Activated CD8-positive, alpha-beta memory T cell treated with anti-CD3 and anti-CD28 coated beads for 48 hours (primary cell): ENCODE results near the gene ADGRL3.
"Not testable (repeated sequence)": the region's sequence is repeated elsewhere in the genome, so short reads cannot be mapped to it uniquely, and the experiment has no call there.

Experiments used
- DNase-seq, 3 experiments: peaks; one replicate each; pipeline ENCODE4 v3.0.0-alpha.2; 2020; ENCODE audit warnings: low read depth in 2 of 3, low spot score in 2 of 3

Gene ADGRL3

DNA sequence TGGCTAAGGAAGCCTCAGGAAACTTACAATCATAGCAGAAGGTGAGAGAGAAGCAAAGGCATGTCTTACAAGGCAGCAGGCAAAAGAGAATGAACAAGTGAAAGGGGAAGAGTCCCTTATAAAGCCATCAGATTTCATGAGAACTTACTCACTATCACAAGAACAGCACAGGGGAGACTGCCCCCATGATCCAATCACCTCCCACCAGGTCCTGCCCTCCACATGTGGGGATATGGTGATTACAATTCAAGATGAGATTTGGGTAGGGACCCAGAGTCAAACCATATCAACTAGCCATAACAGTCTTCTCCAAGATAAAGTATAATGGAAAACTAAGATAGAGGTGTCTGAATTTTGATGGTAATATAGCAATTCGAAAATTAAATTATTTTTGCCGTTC is 534.3 kb downstream of the ADGRL3 start:
- DNase-seq = no peak

DNA sequence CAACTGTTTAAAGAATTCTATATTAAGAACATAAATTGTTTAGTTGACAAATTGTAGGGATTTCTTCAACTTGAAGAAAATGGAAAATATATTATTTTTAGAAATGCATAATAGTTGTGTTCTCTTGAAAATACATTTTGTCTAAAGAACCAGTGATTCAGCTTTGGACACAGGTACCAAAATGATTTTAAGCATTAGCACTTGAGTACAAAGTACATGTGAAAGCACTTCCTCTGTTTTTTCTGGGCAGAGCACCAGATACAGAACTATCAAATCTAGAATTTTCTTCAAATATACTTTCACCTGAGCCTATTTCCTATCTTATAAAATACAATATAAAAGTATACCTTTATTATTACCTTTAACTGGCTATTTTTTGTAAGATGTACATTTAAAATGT is 539.8 kb downstream of the ADGRL3 start:
- no peak for DNase-seq

DNA sequence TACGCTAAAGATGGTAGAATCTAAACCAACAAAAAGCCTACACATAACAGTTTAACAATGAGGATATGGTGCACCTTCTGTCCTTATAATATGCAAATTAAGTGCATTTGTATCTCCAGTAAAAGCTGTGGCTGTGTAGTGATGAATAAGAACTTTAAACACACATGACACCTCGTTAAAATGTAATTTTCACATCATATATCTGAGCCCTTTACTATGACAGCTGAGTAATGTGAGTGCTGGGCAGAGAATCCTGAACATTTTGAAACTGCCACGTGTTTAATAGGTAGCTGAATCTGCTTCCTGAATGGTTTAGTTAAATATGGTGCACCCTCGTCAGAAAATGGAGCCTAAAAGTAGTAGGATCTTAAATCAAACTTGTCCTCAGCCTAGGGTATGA is 540.8 kb downstream of the ADGRL3 start:
- DNase-seq = no peak

DNA sequence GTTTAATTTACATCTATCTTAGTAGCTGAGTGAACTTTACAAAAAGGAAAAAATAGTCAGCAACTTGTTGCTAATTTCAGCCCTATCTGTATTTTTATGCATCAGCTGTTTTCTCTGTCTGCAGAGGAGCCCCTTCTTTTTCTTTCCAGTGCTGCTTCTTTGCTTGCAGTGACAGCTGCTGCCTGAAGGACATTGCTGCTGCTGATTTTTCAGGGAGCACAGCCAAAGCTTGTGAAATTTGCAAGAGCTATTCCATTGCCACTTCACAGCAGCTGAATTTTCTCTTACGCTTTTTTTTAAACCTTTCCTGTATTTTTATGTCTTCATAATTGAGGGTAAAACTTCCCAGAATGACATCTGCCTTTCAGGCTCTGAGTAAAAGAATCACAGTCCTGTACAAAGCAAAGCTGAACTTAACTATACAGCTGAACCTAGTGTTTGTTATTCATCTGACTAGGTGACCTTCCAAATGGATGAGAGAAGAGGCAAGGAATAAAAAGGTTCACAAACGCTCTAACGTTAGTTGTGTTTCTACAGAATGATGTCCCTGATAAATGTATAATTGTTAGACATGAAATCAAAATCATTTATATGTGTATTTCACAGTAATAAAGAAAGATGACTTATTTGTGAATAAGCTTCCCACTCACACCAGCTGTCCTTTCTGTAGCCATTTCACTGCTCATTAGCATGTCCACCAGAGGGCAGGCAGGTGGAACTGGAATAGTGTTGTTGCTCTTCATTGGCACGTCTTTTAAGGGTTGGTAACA is 541.4 kb downstream of the ADGRL3 start:
- DNase-seq = no peak

DNA sequence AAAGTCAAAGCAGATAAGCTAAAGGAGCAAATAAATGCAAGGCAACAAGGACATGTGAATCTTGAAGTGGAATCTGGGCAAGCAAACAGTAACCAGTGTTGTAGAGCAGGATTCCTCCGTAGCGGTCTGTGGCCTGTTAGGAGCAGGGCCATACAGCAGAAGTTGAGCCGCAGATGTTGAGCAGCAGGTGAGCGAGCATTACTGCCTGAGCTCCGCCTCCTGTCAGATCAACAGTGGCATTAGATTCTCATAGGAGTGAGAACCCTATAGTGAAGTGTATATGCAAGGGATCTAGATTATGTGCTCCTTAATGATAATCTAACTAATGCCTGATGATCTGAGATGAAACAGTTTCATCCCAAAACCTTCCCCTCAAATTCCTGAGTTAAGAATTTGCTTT is 550.7 kb downstream of the ADGRL3 start:
- no peak for DNase-seq

DNA sequence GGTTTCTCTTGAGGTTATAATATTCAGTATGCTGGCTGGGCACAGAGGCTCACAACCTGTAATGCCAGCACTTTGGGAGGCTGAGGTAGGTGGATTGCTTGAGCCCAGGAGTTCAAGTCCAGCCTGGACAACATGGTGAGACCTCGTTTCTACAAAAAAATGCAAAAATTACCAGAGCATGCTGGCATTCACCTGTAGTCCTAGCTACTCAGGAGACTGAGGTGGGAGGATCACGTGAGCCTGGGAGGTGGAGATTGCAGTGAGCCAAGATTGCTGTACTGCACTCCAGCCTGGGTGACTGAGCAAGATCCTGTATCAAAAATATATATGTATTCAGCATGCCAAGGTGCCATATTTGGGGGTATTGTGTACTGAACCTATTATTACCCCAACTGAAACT is 552.5 kb downstream of the ADGRL3 start:
- DNase-seq = no peak

DNA sequence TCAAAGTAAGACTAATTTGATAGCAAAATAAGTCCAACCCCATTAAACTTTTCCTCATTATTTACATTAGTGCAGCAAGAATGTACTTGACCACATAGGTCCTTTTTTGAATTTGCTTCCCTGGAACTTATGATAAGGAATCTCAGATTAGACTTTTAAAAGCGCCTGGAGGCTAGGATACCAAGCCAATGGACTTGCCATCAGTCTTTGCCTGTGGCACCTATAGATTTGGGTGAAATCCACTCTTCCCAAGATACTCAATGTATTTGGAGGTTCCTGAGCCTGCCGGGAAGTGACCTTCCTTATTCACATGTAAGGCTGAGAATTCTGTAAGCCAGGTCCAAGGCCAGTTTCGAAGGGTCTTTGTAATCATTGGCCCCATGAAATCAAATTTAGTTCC is 553.6 kb downstream of the ADGRL3 start:
- no peak for DNase-seq

DNA sequence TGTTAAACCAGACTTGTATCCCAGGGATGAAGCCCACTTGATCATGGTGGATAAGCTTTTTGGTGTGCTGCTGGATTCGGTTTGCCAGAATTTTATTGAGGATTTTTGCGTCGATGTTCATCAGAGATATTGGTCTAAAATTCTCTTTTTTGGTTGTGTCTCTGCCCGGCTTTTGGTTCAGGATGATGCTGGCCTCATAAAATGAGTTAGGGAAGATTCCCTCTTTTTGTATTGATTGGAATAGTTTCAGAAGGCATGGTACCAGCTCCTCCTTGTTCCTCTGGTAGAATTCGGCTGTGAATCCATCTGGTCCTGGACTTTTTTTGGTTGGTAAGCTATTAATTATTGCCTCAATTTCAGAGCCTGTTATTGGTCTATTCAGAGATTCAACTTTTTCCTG is 556.8 kb downstream of the ADGRL3 start:
- not testable (repeated sequence) for DNase-seq

DNA sequence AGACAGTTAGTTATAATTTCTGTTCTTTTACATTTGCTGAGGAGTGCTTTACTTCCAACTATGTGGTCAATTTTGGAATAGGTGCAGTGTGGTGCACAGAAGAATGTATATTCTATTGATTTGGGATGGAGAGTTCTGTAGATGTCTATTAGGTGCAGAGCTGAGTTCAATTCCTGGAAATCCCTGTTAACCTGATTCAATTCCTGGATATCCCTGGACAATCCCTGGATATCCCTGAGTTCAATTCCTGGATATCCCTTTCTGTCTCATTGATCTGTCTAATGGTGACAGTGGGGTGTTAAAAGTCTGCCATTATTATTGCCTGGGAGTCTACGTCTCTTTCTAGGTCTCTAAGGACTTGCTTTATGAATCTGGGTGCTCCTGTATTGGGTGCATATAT is 557.9 kb downstream of the ADGRL3 start:
- DNase-seq = not testable (repeated sequence)

DNA sequence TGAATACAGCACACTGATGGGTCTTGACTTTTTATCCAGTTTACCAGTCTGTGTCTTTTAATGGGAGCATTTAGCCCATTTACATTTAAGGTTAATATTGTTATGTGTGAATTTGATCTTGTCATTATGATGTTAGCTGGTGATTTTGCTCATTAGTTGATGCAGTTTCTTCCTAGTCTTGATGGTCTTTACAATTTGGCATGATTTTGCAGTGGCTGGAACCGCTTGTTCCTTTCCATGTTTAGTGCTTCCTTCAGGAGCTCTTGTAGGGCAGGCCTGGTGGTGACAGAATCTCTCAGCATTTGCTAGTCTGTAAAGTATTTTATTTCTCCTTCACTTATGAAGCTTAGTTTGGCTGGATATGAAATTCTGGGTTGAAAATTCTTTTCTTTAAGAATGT is 558.5 kb downstream of the ADGRL3 start:
- DNase-seq = not testable (repeated sequence)

DNA sequence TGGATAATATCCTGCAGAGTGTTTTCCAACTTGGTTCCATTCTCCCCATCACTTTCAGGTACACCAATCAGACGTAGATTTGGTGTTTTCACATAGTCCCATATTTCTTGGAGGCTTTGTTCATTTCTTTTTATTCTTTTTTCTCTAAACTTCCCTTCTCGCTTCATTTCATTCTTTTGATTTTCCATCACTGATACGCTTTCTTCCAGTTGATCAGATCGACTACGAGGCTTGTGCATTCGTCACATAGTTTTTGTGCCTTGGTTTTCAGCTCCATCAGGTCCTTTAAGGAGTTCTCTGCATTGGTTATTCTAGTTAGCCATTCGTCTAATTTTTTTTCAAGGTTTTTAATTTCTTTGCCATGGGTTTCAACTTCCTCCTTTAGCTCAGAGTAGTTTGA is 559.1 kb downstream of the ADGRL3 start:
- not testable (repeated sequence) for DNase-seq

DNA sequence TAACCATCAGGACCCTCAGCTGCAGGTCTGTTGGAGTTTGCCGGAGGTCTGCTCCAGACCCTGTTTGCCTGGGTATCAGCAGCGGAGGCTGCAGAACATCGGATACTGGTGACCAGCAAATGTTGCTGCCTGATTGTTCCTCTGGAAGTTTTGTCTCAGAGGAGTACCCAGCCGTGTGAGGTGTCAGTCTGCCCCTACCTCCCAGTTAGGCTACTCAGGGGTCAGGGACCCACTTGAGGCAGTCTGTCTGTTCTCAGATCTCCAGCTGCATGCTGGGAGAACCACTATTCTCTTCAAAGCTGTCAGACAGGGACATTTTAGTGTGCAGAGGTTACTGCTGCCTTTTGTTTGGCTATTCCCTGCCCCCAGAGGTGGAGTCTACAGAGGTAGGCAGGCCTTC is 559.8 kb downstream of the ADGRL3 start:
- DNase-seq = not testable (repeated sequence)

DNA sequence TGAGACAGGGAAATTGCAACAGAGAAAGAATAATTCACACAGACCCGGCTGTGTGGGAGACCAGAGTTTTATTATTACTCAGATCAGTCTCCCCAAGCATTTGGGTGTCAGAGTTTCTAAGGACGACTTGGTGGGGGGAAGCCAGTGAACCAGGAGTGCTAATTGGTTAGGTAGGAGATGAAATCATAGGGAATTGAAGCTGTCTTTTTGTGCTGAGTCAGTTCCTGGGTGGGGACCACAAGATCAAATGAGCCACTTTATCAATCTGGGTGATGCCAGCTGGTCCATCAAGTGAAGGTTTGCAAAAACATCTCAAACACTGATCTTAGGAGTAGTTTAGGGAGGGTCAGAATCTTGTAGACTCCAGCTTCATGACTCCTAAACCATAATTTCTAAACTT is 560.7 kb downstream of the ADGRL3 start:
- no peak for DNase-seq

DNA sequence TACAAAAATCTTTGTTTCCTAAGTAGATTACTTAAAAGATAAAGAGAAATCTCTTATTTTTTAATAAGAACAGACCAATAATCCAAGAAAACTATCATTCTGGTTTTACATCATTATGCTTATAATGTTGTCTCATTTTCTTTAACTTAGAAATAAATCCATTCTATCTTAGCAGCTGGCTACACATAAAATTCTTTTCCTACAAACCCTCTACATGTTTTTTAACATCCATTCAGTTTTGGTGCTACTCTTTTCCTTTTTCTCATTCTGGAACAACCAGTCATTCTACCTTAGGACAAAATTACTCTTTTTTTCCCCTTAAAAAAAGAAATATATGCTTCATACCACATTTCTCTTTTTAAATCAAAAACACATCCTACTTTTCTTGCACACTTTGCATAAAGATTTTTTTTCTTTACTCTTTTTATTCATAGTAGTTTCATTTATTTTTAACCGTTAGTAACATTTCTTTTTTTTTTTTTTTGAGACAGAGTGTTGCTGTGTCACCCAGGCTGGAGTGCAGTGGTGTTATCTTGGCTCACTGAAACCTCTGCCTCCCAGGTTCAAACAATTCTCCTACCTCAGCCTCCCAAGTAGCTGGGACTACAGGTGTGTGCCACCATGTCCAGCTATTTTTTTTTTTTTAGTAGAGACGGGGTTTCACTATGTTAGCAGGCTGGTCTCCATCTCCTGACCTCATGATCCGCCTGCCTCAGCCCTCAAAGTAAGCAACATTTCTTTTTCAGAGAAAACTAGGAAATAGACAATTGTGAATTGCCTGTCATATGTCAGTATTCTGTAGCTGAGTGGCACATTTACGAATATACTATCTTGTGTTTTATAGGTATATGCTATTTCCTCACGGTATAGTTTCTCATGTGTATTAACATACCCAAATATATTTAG is 562.8 kb downstream of the ADGRL3 start:
- no peak for DNase-seq

DNA sequence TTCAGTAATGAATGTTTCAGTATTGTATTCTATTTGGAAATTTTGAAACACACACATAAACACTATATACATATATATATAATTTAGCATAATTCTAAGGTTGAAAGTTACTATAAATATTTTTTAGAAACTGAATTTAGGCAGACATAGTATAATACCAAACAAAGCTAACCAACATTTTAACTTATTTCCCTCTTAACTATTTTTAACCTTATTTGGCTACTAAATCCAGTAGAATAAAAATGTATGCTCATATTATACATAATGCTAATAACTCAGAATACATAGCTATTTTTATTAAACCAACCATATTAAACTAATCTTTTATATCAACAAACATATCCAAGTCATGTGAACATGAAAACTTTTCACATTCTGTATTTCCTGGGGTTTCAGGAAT is 563.6 kb downstream of the ADGRL3 start:
- DNase-seq = no peak

DNA sequence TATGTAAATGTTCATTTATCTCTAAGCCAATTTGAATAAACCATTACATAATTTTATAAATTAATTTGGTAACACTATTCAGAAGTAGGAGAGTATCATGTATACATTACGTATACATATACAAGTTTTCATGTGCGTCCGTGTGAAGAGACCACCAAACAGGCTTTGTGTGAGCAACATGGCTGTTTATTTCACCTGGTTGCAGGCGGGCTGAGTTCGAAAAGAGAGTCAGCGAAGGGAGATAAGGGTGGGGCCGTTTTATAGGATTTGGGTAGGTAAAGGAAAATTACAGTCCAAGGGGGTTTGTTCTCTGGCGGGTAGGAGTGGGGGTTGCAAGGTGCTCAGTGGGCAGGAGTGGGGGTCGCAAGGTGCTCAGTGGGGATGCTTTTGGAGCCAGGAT is 564.0 kb downstream of the ADGRL3 start:
- not testable (repeated sequence) for DNase-seq

DNA sequence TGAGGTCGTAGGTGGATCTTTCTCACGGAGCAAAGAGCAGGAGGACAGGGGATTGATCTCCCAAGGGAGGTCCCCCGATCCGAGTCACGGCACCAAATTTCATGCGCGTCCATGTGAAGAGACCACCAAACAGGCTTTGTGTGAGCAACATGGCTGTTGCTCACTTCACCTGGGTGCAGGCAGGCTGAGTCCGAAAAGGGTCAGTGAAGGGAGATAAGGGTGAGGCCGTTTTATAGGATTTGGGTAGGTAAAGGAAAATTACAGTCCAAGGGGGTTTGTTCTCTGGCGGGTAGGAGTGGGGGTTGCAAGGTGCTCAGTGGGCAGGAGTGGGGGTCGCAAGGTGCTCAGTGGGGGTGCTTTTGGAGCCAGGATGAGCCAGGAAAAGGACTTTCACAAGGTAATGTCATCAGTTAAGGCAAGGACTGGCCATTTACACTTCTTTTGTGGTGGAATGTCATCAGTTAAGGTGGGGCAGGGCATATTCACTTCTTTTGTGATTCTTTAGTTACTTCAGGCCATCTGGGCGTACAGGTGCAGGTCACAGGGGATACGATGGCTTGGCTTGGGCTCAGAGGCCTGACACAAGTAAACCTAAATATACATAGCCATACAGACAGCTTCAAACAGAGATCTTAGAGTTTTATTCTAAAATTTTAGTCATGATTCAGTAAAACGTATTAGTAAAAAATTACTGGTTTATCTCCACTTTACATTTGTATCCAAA is 569.5 kb downstream of the ADGRL3 start:
- DNase-seq = not testable (repeated sequence)

DNA sequence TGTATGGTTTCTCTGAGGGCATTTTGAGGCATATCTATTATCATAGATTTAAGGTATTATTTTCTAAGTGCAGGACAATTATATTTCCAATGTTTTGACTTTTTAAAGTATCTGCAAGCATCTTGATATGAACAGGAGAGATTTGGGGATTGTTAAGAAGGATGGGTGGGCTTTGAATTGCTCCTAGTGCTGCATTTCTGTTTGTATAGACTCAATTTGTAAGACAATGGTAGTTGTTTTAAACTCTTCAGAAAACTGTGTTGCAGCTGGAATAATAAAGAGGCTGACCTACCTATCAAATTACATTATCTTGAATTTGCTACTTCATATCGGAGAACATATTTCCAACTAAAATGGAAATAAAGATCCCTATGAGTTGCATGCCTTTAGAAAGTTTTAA is 570.3 kb downstream of the ADGRL3 start:
- no peak for DNase-seq

DNA sequence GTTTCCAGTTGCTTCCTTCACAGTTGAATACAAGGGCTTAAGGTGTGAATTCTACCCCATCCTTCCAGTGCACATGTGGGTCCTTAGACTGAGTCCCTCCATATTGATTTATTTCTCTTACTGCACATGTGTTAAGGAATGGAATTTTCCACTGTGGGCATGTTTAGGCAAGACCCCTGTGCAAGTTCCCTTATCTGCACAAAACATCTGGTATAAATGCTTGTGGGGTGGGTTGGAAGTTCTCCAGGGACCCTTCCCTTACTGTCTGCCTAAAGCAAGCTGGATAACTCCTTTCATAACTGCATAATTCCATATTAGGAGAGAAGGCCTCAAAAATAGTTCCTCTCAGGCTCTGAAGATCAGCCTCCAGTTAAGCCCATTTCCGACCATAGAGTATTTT is 570.9 kb downstream of the ADGRL3 start:
- DNase-seq = no peak

DNA sequence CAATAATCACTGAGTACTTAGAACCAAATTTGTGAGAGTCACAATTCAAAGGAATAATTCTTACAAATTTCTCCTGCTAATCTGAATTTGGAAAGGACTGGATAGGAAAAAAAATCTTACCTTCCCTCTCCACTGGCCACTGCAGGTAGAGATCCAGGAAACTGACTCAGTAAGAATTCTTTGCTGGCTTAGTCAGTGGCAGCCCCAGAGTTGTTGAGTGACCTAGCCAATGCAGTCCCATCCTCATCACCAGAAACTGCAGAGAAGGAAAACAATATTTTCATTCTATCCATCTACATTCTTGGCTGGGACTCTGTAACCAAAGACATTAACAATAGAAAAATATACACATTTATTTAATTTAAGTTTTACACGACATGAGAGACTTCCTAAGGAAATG is 572.0 kb downstream of the ADGRL3 start:
- no peak for DNase-seq

DNA sequence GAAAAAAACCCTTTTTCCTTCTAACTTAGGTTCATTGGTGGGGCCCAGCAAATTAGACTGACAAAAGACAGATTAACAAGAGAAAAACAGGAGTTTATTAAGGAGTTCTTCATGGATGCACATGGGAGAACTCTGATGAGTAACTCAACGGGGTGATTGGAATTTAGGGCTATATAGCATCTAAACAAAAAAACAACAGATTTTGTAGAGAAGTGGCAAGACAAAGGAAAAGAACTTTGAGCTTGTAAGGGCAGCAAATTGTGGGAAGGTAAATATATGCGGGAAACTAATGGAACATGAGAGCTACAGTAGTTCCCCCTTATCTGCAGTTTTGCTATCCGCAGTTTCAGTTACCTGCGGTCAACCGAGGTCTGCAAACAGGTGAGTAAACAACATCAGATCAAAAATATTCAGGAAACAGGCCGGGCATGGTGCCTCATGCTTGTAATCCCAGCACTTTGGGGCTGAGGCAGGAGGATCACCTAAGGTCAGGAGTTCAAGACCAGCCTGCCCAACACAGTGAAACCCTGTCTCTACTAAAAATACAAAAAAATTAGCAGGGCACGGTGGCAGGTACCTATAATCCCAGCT is 573.6 kb downstream of the ADGRL3 start:
- no peak for DNase-seq
